H54 (cell line): Measurements from ENCODE around the gene PGLYRP2.
"Not testable (repeated sequence)": the region's sequence is repeated elsewhere in the genome, so short reads cannot be mapped to it uniquely, and the experiment has no call there.

ENCODE experiments used
- DNase-seq: peaks from one replicate; pipeline ENCODE4 v3.0.0; 2011; ENCODE audit warnings: low spot score, mixed read lengths; ENCODE audit not compliant: insufficient read length
- FAIRE-seq: peaks from 3 replicates; lab custom pipeline; 2011; peaks lifted over from hg19 to GRCh38; lab: Jason Lieb, UNC
- POLR2A ChIP-seq: IDR thresholded peaks from 2 replicates; pipeline ENCODE4 v1.6.1; 2011; ENCODE audit warnings: low read depth, mild to moderate bottlenecking, low read length

PGLYRP2 gene

GRCh38 chr19:15479391-15480345, at the start of gene PGLYRP2:
Gene PGLYRP2 (minus strand): TSS chr19:15479501. CDS start chr19:15479371, 130 bp downstream.
- DNase-seq (no peak), FAIRE-seq (no peak)
- TF ChIP-seq POLR2A, result no peak

- DNase-seq, result no peak
- no peak for TF ChIP-seq POLR2A
- no peak for FAIRE-seq
These were observed 48.4 kb upstream of the PGLYRP2 start for GRCh38 chr19:15527705-15528104.

- no peak for FAIRE-seq
These were observed 47.1 kb upstream of the PGLYRP2 start for GRCh38 chr19:15526408-15526807.

GRCh38 chr19:15525291-15525690, 46.0 kb upstream of the PGLYRP2 start:
- no peak for TF ChIP-seq POLR2A
- FAIRE-seq (no peak), DNase-seq (no peak)

More at GRCh38 chr19:15526408-15526807, 47.1 kb upstream of the PGLYRP2 start:
- no peak for DNase-seq
- TF ChIP-seq POLR2A, result no peak

GRCh38 chr19:15524781-15525180, 45.5 kb upstream of the PGLYRP2 start:
- FAIRE-seq (no peak), DNase-seq (no peak)
- TF ChIP-seq POLR2A, result no peak

GRCh38 chr19:15519433-15519976, 40.2 kb upstream of the PGLYRP2 start:
- TF ChIP-seq POLR2A, result no peak
- DNase-seq (no peak), FAIRE-seq (no peak)

GRCh38 chr19:15517778-15518177, 38.5 kb upstream of the PGLYRP2 start:
- FAIRE-seq (no peak), DNase-seq (no peak)
- no peak for TF ChIP-seq POLR2A

- FAIRE-seq, result no peak
- TF ChIP-seq POLR2A, result no peak
- no peak for DNase-seq
These were observed 37.1 kb upstream of the PGLYRP2 start for GRCh38 chr19:15516363-15516762.

GRCh38 chr19:15515227-15515625, 35.9 kb upstream of the PGLYRP2 start:
- FAIRE-seq, DNase-seq: not testable (repeated sequence)

- no peak for FAIRE-seq
These were observed 32.5 kb upstream of the PGLYRP2 start for GRCh38 chr19:15511671-15512424.

GRCh38 chr19:15508035-15508710, 28.9 kb upstream of the PGLYRP2 start, which contains the start of gene CYP4F22:
Gene CYP4F22 (plus strand): TSS chr19:15508525. CDS start chr19:15525337, 16,812 bp downstream.
- no peak for FAIRE-seq
- TF ChIP-seq POLR2A, result no peak
- DNase-seq, result no peak

More at GRCh38 chr19:15511671-15512424, 32.5 kb upstream of the PGLYRP2 start:
- no peak for TF ChIP-seq POLR2A
- DNase-seq, result no peak

GRCh38 chr19:15507068-15508034, 28.1 kb upstream of the PGLYRP2 start:
- TF ChIP-seq POLR2A, result no peak
- FAIRE-seq (no peak), DNase-seq (no peak)

GRCh38 chr19:15506074-15506571, 26.8 kb upstream of the PGLYRP2 start:
- DNase-seq (no peak), FAIRE-seq (no peak)
- no peak for TF ChIP-seq POLR2A
